Ovary (tissue), 9 donors: Measurements from ENCODE around the gene CAPN15. TPM values are rescaled to one million over a fixed set of nuclear protein-coding genes. Genes with fewer than 3 reads are reported as not detected.

Source experiments
- DNase-seq, 5 donors: peaks; one replicate each; pipeline ENCODE4 v3.0.0-alpha.2; 2019 to 2020
- H3K27ac ChIP-seq, 2 donors: fragments of 200-600 bp; one replicate each; pipeline versions ENCODE4 v1.5.1 to v1.8.0; 2019 to 2022
- H3K27me3 ChIP-seq: fragments of 200-600 bp; one replicate; pipeline ENCODE4 v1.8.0; 2022
- H3K36me3 ChIP-seq: fragments of 200-600 bp; sonication (generic); one replicate; pipeline ENCODE4 v1.5.1; 2019
- H3K4me1 ChIP-seq: one replicate; pipeline ENCODE4 v1.8.1; 2013; ENCODE audit warnings: mild to moderate bottlenecking, moderate library complexity; ENCODE audit not compliant: insufficient read depth
- H3K4me3 ChIP-seq: fragments of 200-600 bp; sonication (generic); one replicate; pipeline ENCODE4 v1.5.1; 2017
- H3K9me3 ChIP-seq, 2 donors: fragments of 200-600 bp in 1 of 2; sonication (generic) in 1 of 2; one replicate each; pipeline versions ENCODE4 v1.5.1 to v1.8.1; 2013 to 2019; ENCODE audit warnings: mild to moderate bottlenecking in 1 of 2, moderate library complexity in 1 of 2
- EP300 ChIP-seq: sonication (generic); formaldehyde crosslinking; IDR thresholded peaks from one replicate; pipeline ENCODE4 v1.6.1; 2017; ENCODE audit warnings: antibody characterized with exemption
- POLR2A ChIP-seq: fragments of 450-650 bp; IDR thresholded peaks from one replicate; pipeline ENCODE4 v1.6.1; 2017; ENCODE audit warnings: antibody characterized with exemption, mild to moderate bottlenecking, moderate library complexity
- WGBS, 3 donors: extraction: QIAGEN DNeasy Blood & Tissue Kit in 1 of 3; methylation state at CpG; one replicate each; pipeline versions ENCODE4 v1.1.5 to v1.1.7; 2013 to 2017; 5-methylcytosine and 5-hydroxymethylcytosine counted together
- intact Hi-C, 4 donors: fragments of 100-400 bp; cut with DNase I; formaldehyde crosslinking; loops; one replicate each; pipeline versions ENCODE4 v1.11.0 to v1.15.1; 2022 to 2023
- polyA plus RNA-seq, 2 donors: library from polyadenylated mRNA; stranded (reverse); fragments of 200-250 nt in 1 of 2; fragments of 350-450 nt in 1 of 2; fragmentation: Illumina TruSeq in 1 of 2; extraction: RNeasy Lipid Tissue Mini Kit (QIAGEN cat#74804) in 1 of 2; gene quantifications; one replicate each; pipeline ENCODE4 v1.2.3, GENCODE V29; 2013 to 2014
- total RNA-seq, 7 donors: library from RNA; depleted of rRNA in 2 of 7; stranded (reverse); fragments of >200 nt in 2 of 7; fragmentation: NEBNext Ultra II Directional in 3 of 7; extraction: Animal tissue kit (Norgen Biotek cat#: 25700) in 3 of 7; gene quantifications; one replicate each; pipeline versions ENCODE4 v1.1.0 to v1.2.4, GENCODE V29; 2016 to 2023
- TF ChIP-seq, protein P1 (sequence below), 3 donors: fragments of 450-650 bp in 2 of 3; fragments of 200-600 bp in 1 of 3; IDR thresholded peaks; one replicate each; pipeline versions ENCODE4 v1.5.1 to v1.8.0; 2016 to 2022; ENCODE audit warnings: antibody characterized with exemption in 3 of 3, mild to moderate bottlenecking in 1 of 3
- donor health status: DM: no; HTN: no; CAD: no; lungs with moderate emphysema.
- donor health status: DM: no; HTN: no; CAD: no.
- donor health status: Bipolar disorder and iron deficiency.
- donor health status: DM: yes; HTN: yes; CAD: no.
- donor health status: DM: no; HTN: no; CAD: no.
- donor health status: DM: yes; HTN: yes; CAD: no.

Gene CAPN15
- total and polyA plus RNA-seq, 9 donors = 1.6 to 38.9 (median 25.0) TPM

DNA sequence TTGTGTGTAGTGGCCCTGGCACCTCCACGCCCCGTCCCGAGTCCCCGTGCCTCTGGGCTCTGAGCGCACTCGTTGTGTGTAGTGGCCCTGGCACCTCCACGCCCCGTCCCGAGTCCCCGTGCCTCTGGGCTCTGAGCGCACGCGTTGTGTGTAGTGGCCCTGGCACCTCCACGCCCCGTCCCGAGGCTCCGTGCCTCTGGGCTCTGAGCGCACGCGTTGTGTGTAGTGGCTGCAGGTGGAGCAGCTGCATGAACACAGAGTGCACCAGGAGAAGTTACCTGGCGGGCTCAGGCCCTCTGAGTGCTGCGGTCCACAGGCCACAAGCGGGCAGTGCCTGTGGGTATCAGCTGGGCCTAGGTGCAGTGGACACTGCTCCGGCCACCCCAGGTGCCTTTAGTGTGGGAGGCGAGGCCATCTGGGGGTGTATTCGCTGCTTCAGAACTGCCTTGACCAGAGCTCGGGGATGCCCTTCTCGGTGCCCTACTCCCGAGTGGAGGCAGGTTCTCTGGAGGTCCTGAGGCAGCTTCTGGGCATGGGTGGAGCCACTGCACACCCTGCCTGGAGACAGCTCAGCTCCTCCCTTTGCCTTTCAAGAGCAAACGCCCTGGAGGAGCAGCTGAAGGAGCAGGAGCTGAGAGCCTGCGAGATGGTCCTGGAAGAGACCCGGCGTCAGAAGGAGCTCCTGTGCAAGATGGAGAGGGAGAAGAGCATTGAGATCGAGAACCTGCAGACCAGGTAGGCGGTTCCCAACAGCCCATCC lies 17.3 kb upstream of the CAPN15 start:
- H3K4me3 ChIP-seq = no peak overlapping the region
- H3K27ac ChIP-seq = no peak overlapping the region
- 95 to 97% (median 96%) methylated on average over 32 to 35 of the region's 35 CpGs for WGBS, 3 donors
- no peaks in the 10 kb centered on the region for H3K27me3 ChIP-seq
- no peak for TF ChIP-seq POLR2A
- TF ChIP-seq EP300 = no peak
- TF ChIP-seq, protein P1, sequence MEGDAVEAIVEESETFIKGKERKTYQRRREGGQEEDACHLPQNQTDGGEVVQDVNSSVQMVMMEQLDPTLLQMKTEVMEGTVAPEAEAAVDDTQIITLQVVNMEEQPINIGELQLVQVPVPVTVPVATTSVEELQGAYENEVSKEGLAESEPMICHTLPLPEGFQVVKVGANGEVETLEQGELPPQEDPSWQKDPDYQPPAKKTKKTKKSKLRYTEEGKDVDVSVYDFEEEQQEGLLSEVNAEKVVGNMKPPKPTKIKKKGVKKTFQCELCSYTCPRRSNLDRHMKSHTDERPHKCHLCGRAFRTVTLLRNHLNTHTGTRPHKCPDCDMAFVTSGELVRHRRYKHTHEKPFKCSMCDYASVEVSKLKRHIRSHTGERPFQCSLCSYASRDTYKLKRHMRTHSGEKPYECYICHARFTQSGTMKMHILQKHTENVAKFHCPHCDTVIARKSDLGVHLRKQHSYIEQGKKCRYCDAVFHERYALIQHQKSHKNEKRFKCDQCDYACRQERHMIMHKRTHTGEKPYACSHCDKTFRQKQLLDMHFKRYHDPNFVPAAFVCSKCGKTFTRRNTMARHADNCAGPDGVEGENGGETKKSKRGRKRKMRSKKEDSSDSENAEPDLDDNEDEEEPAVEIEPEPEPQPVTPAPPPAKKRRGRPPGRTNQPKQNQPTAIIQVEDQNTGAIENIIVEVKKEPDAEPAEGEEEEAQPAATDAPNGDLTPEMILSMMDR (IDR thresholded peaks at IDR 0.05) = no peak
- intact Hi-C loops = no loop called here
- H3K4me1 ChIP-seq = peaks cover 5% of the 10 kb centered on the region
- no peaks in the 10 kb centered on the region for H3K9me3 ChIP-seq
- no peaks in the 10 kb centered on the region for H3K36me3 ChIP-seq
- no peak for DNase-seq

DNA sequence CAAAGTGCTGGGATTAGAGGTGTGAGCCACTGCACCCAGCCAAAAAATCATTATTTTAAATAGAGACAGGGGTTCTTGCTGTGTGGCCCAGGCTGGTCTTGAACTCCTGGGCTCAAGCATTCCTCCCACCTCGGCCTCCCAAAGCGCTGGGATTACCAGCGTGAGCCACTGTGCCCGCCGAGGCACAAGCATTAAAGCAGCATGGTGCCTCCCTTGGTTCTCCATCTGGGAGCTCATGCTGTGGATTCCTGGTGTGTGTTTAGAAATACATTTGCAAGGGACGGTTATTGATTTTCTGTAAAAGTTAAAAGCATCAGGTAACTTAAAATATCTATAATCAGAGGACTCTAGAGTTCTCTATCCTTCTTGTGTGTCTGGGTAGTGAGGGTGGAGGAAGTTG lies 14.7 kb upstream of the CAPN15 start:
- WGBS, 3 donors = 89 to 97% (median 97%) methylated on average over 6 of the region's 6 CpGs
- intact Hi-C loops = no loop called here
- H3K27me3 ChIP-seq = no peaks in the 10 kb centered on the region
- no peak for DNase-seq
- H3K9me3 ChIP-seq = no peaks in the 10 kb centered on the region
- H3K4me3 ChIP-seq = no peak overlapping the region
- TF ChIP-seq POLR2A = no peak
- no peak for TF ChIP-seq EP300
- TF ChIP-seq, protein P1 (IDR thresholded peaks at IDR 0.05) = no peak
- no peak overlapping the region for H3K27ac ChIP-seq
- peaks cover 9% of the 10 kb centered on the region for H3K4me1 ChIP-seq
- H3K36me3 ChIP-seq = no peaks in the 10 kb centered on the region

DNA sequence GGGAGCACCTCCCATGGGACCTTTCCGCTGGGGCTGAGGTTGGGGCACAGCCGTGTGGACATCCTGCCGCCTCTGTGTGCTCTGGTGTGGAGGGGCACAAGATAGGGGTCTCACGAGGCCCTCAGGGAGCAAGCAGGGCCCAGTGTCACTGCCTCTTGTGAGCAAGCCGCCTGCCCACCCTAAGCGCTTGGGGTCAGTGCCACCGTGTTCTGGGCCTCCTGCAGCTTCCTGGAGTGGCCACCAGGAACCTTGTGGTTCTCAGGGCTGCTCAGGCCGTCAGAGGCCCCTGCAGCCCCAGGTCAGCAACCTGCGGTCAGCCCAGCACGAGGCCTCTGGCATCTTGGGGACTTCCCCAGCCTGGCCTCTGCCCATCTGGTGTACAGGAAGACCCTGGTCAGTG lies 13.6 kb upstream of the CAPN15 start:
- no peaks in the 10 kb centered on the region for H3K9me3 ChIP-seq
- H3K36me3 ChIP-seq = no peaks in the 10 kb centered on the region
- H3K27me3 ChIP-seq = no peaks in the 10 kb centered on the region
- H3K27ac ChIP-seq = peak overlapping the region in 1 of 2 donors; percentile 15
- 86 to 92% (median 90%) methylated on average over 10 of the region's 10 CpGs for WGBS, 3 donors
- intact Hi-C loops = no loop called here
- DNase-seq = no peak
- H3K4me1 ChIP-seq = peaks cover 9% of the 10 kb centered on the region
- TF ChIP-seq EP300 = no peak
- H3K4me3 ChIP-seq = no peak overlapping the region

DNA sequence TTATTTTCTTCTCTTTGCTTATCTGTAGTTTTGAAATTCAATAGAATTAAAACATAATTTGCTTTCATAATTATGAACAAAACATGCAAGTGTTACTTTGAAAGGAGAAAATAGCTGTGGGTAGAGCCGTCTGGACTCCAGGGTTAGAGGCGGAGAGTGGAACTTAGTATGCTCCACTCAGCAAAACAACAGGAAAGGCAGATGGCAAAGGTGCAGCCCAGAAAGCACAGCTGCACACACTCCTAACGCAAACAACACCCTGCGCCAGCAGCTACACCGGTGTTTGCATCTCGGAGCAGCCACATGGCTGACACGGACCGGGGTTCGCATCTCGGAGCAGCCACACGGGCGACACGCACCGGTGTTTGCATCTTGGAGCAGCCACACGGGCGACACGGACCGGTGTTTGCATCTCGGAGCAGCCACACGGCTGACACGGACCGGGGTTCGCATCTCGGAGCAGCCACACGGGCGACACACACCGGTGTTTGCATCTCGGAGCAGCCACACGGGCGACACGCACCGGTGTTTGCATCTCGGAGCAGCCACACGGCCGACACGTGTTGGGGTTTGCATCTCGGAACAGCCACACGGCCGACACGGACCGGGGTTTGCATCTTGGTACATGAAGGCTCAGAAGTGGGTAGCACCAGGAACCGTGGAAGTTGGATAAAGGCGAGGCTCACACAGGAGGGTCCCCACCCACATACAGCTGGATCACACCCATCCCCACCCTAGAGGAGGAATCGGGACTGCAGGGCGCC lies 12.2 kb upstream of the CAPN15 start:
- H3K4me1 ChIP-seq = peaks cover 9% of the 10 kb centered on the region
- no peaks in the 10 kb centered on the region for H3K36me3 ChIP-seq
- no peaks in the 10 kb centered on the region for H3K27me3 ChIP-seq
- H3K9me3 ChIP-seq = no peaks in the 10 kb centered on the region
- H3K4me3 ChIP-seq = no peak overlapping the region
- TF ChIP-seq, protein P1 (IDR thresholded peaks at IDR 0.05) = no peak
- TF ChIP-seq POLR2A (no peak), EP300 (no peak)
- no peak overlapping the region for H3K27ac ChIP-seq
- 40 to 73% (median 58%) methylated on average over 45 of the region's 45 CpGs for whole genome bisulfite sequencing, 3 donors
- intact Hi-C loops = no loop called here
- DNase-seq = peak in 1 of 5 donors; percentile 66

DNA sequence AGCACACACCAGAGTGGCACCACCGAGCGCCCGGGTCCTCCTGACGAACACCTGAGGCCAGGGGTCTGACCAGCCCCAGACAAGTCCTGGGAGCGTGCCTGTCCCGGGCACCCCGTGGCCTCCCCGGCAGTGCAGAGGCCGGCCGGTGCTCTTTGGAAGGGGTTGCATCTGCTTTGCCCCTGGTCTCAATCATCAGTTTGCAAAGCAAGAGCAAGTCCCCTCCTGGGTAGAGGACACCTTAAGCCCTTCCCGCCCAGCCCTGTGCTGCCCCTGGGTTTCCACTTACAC lies 11.6 kb upstream of the CAPN15 start:
- H3K4me1 ChIP-seq = peaks cover 9% of the 10 kb centered on the region
- no peak overlapping the region for H3K4me3 ChIP-seq
- no peak overlapping the region for H3K27ac ChIP-seq
- intact Hi-C loops = no loop called here
- 94 to 97% (median 95%) methylated on average over 11 of the region's 11 CpGs for WGBS, 3 donors
- no peak for DNase-seq
- H3K27me3 ChIP-seq = no peaks in the 10 kb centered on the region
- H3K36me3 ChIP-seq = no peaks in the 10 kb centered on the region
- TF ChIP-seq, protein P1 (IDR thresholded peaks at IDR 0.05) = no peak
- TF ChIP-seq POLR2A = no peak
- TF ChIP-seq EP300 = no peak
- no peaks in the 10 kb centered on the region for H3K9me3 ChIP-seq
